Limb (tissue), 2 donors: ENCODE measurements around the gene SLC6A6.

Source experiments
- DNase-seq, 2 donors: peaks; one replicate each; pipeline ENCODE4 v3.0.0-alpha.2; 2016; ENCODE audit errors: extremely low spot score in 2 of 2

Gene SLC6A6

GRCh38 chr3:14451844-14452739, 49.7 kb downstream of the SLC6A6 start:
- no peak for DNase-seq

GRCh38 chr3:14452740-14453710, 50.6 kb downstream of the SLC6A6 start:
- DNase-seq: peak; percentile 89 to 92

GRCh38 chr3:14453876-14454638, 51.7 kb downstream of the SLC6A6 start:
- peak; percentile 30 to 51 for DNase-seq

GRCh38 chr3:14454639-14455310, 52.4 kb downstream of the SLC6A6 start:
- no peak for DNase-seq

- DNase-seq: no peak
These were observed 53.3 kb downstream of the SLC6A6 start for GRCh38 chr3:14455571-14456317.

- DNase-seq: no peak
These were observed 54.4 kb downstream of the SLC6A6 start for GRCh38 chr3:14456794-14457193.

GRCh38 chr3:14457481-14457880, 55.1 kb downstream of the SLC6A6 start:
- DNase-seq: no peak

GRCh38 chr3:14457999-14458398, 55.6 kb downstream of the SLC6A6 start:
- DNase-seq: no peak

GRCh38 chr3:14458434-14459275, 56.2 kb downstream of the SLC6A6 start:
- no peak for DNase-seq

- no peak for DNase-seq
These were observed 57.0 kb downstream of the SLC6A6 start for GRCh38 chr3:14459384-14459783.

GRCh38 chr3:14459787-14460186, 57.4 kb downstream of the SLC6A6 start:
- DNase-seq: no peak

GRCh38 chr3:14460342-14461005, 58.1 kb downstream of the SLC6A6 start:
- DNase-seq: no peak

- no peak for DNase-seq
These were observed 58.8 kb downstream of the SLC6A6 start for GRCh38 chr3:14461006-14461747.

- DNase-seq: peak in 1 of 2 donors; percentile 51
These were observed 59.4 kb downstream of the SLC6A6 start for GRCh38 chr3:14461748-14462324.

GRCh38 chr3:14462738-14463137, 60.3 kb downstream of the SLC6A6 start:
- DNase-seq: no peak

- no peak for DNase-seq
These were observed 61.1 kb downstream of the SLC6A6 start for GRCh38 chr3:14463330-14464140.

- DNase-seq: no peak
These were observed 61.7 kb downstream of the SLC6A6 start for GRCh38 chr3:14464141-14464465.
